Ascending aorta (tissue), 2 donors: ENCODE data around the gene B4GALT5. TPM values are rescaled to one million over a fixed set of nuclear protein-coding genes. Genes with fewer than 3 reads are reported as not detected.

Source experiments
- DNase-seq, 2 donors: peaks; one replicate each; pipeline ENCODE4 v3.0.0-alpha.2; 2019; ENCODE audit warnings: low spot score in 2 of 2
- H3K27ac ChIP-seq, 2 donors: fragments of 200-600 bp; sonication (generic); one replicate each; pipeline ENCODE4 v1.5.1; 2016 to 2017; ENCODE audit warnings: mild to moderate bottlenecking in 1 of 2
- H3K27me3 ChIP-seq: fragments of 200-600 bp; sonication (generic); one replicate; pipeline ENCODE4 v1.5.1; 2017
- H3K36me3 ChIP-seq, 2 donors: fragments of 200-600 bp; sonication (generic); one replicate each; pipeline ENCODE4 v1.5.1; 2016
- H3K4me1 ChIP-seq, 2 donors: fragments of 200-600 bp; sonication (generic); one replicate each; pipeline ENCODE4 v1.5.1; 2016 to 2017; ENCODE audit warnings: mild to moderate bottlenecking in 1 of 2
- H3K4me3 ChIP-seq, 2 donors: fragments of 200-600 bp; sonication (generic); one replicate each; pipeline ENCODE4 v1.5.1; 2016 to 2017; ENCODE audit warnings: mild to moderate bottlenecking in 1 of 2
- H3K9me3 ChIP-seq, 2 donors: fragments of 200-600 bp; sonication (generic); one replicate each; pipeline ENCODE4 v1.5.1; 2016
- CTCF ChIP-seq, 3 experiments: fragments of 200-600 bp in 2 of 3; fragments of 450-650 bp in 1 of 3; sonication (generic) in 2 of 3; IDR thresholded peaks; one replicate each; pipeline ENCODE4 v1.5.1; 2016 to 2019; ENCODE audit warnings: antibody characterized with exemption in 3 of 3, mild to moderate bottlenecking in 1 of 3, moderate library complexity in 1 of 3
- intact Hi-C: fragments of 100-400 bp; cut with DNase I; formaldehyde crosslinking; loops from one replicate; pipeline ENCODE4 v1.15.1; 2023
- total RNA-seq: library from RNA; depleted of rRNA; stranded (reverse); fragments of >200 nt; gene quantifications from one replicate; pipeline ENCODE4 v1.1.0, GENCODE V29; 2016

B4GALT5 gene
- total RNA-seq, 1 donor from 2014 or later, result 15.0 TPM

- peak in 1 of 2 donors; percentile 18 for DNase-seq
- Histone ChIP-seq H3K36me3 (no peaks in the 10 kb centered on the region), H3K27me3 (no peaks in the 10 kb centered on the region), H3K4me3 (no peak overlapping the region), H3K27ac (no peak overlapping the region), H3K4me1 (peaks cover 0 to 3% of the 10 kb centered on the region in 2 donors), H3K9me3 (no peaks in the 10 kb centered on the region)
- no peak for TF ChIP-seq CTCF (IDR thresholded peaks at IDR 0.05)
- intact Hi-C loops, result no loop called here
Observed at GRCh38 chr20:49661560-49662329, 51.9 kb downstream of the B4GALT5 start.

GRCh38 chr20:49660912-49661311, 52.8 kb downstream of the B4GALT5 start:
- Histone ChIP-seq H3K9me3 (no peaks in the 10 kb centered on the region), H3K4me1 (peaks cover 0 to 8% of the 10 kb centered on the region in 2 donors), H3K4me3 (no peak overlapping the region), H3K27me3 (no peaks in the 10 kb centered on the region), H3K36me3 (peaks cover 0 to 1% of the 10 kb centered on the region in 2 donors), H3K27ac (no peak overlapping the region)
- no peak for DNase-seq
- intact Hi-C loops, result no loop called here
- no peak for TF ChIP-seq CTCF (IDR thresholded peaks at IDR 0.05)

- peaks cover 0 to 8% of the 10 kb centered on the region in 2 donors for H3K4me1 ChIP-seq
- intact Hi-C loops, result loop anchor here (10.0 kb wide), 1 partner anchor 56 kb away; the partner anchor contains the start of gene B4GALT5
- H3K9me3 ChIP-seq, result no peaks in the 10 kb centered on the region
- peaks cover 8 to 18% of the 10 kb centered on the region in 2 donors for H3K36me3 ChIP-seq
- H3K27me3 ChIP-seq, result no peaks in the 10 kb centered on the region
- TF ChIP-seq CTCF (IDR thresholded peaks at IDR 0.05), result no peak
- DNase-seq, result no peak
- no peak overlapping the region for H3K4me3 ChIP-seq
- no peak overlapping the region for H3K27ac ChIP-seq
Observed at GRCh38 chr20:49659056-49659455, 54.6 kb downstream of the B4GALT5 start.

GRCh38 chr20:49658508-49658907, 55.2 kb downstream of the B4GALT5 start:
- Histone ChIP-seq H3K36me3 (peaks cover 12 to 24% of the 10 kb centered on the region in 2 donors), H3K27ac (no peak overlapping the region), H3K4me3 (no peak overlapping the region), H3K9me3 (no peaks in the 10 kb centered on the region), H3K4me1 (peaks cover 0 to 8% of the 10 kb centered on the region in 2 donors), H3K27me3 (no peaks in the 10 kb centered on the region)
- DNase-seq, result no peak
- intact Hi-C loops, result loop anchor here (10.0 kb wide), 1 partner anchor 56 kb away; the partner anchor contains the start of gene B4GALT5
- no peak for TF ChIP-seq CTCF (IDR thresholded peaks at IDR 0.05)

GRCh38 chr20:49657118-49657901, 56.4 kb downstream of the B4GALT5 start:
- Histone ChIP-seq H3K9me3 (no peaks in the 10 kb centered on the region), H3K27ac (peak overlapping the region; percentile 23 to 46), H3K4me3 (no peak overlapping the region), H3K36me3 (peaks cover 20 to 35% of the 10 kb centered on the region in 2 donors), H3K27me3 (no peaks in the 10 kb centered on the region), H3K4me1 (peaks cover 0 to 8% of the 10 kb centered on the region in 2 donors)
- DNase-seq, result no peak
- intact Hi-C loops, result loop anchor here (10.0 kb wide), 1 partner anchor 57 kb away; the partner anchor contains the start of gene B4GALT5
- no peak for TF ChIP-seq CTCF (IDR thresholded peaks at IDR 0.05)
